K562 (cell line): ENCODE data around the gene R3HDM2. TPM values are rescaled to one million over a fixed set of nuclear protein-coding genes. Genes with fewer than 3 reads are reported as not detected.
A peak's percentile ranks its signal among the peaks of the same experiment; 100 is the strongest.

ENCODE experiments used
- CREB5 ChIP-seq: fragments of 250-450 bp; sonication (Bioruptor Pico); IDR thresholded peaks from 2 replicates; pipeline ENCODE4 v1.5.0; 2020; ENCODE audit warnings: mild to moderate bottlenecking
- GTF3C2 ChIP-seq: IDR thresholded peaks from 3 replicates; pipeline ENCODE4 v1.6.1; 2011; ENCODE audit warnings: borderline replicate concordance, mild to moderate bottlenecking, moderate library complexity; ENCODE audit not compliant: insufficient read length; ENCODE audit errors: extremely low read depth
- ZNF134 ChIP-seq: fragments of 250-450 bp; sonication (Bioruptor Pico); conservative IDR thresholded peaks from 2 replicates; pipeline ENCODE4 v1.4.0; 2020
- ZNF3 ChIP-seq: fragments of 250-450 bp; sonication (Bioruptor Pico); IDR thresholded peaks from 2 replicates; pipeline ENCODE4 v1.5.0; 2021; ENCODE audit warnings: mild to moderate bottlenecking, moderate library complexity
- ZSCAN32 ChIP-seq: fragments of 450-650 bp; formaldehyde crosslinking; IDR thresholded peaks from 2 replicates; pipeline ENCODE4 v1.4.0; 2020; ENCODE audit warnings: mild to moderate bottlenecking, moderate library complexity
- polyA plus RNA-seq, 8 experiments: library from polyadenylated mRNA; depleted of rRNA in 4 of 8; stranded (reverse) in 5 of 8; unstranded in 3 of 8; fragments of >200 nt; fragmentation: Nextera tagmentation in 2 of 8; fragmentation: Illumina TruSeq in 1 of 8; extraction: Ambion mirVana in 2 of 8; extraction: Trizol in 1 of 8; gene quantifications; 2 replicates each; pipeline versions ENCODE4 v1.2.1 to v1.2.3, GENCODE V29; 2011 to 2014; ENCODE audit warnings: inconsistent platforms in 1 of 8, missing spikeins in 1 of 8
- total RNA-seq, 7 experiments: library from RNA; depleted of rRNA in 6 of 7; stranded (reverse); fragments of >200 nt in 6 of 7; fragmentation: Illumina TruSeq in 2 of 7; extraction: Trizol in 2 of 7; gene quantifications; 2 replicates each; pipeline versions ENCODE4 v1.2.1 to v1.2.3, GENCODE V29; 2011 to 2021; ENCODE audit warnings: low replicate concordance in 1 of 7

R3HDM2 gene
- total and polyA plus RNA-seq, 9 of the 15 experiments (the other 6 are each of a cell fraction or from before 2014, with no cell fraction given) = 3.3 to 18.8 (median 9.0) TPM

GRCh38 chr12:57240066-57240921 lies 190.5 kb downstream of the R3HDM2 start (continued):
- peak; percentile 91 for TF ChIP-seq ZSCAN32 (CRISPR knock-in tag)
- TF ChIP-seq CREB5 (CRISPR knock-in tag) = no peak
- no peak for TF ChIP-seq ZNF134 (CRISPR knock-in tag)
- TF ChIP-seq GTF3C2 = no peak
- no peak for TF ChIP-seq ZNF3
